Astrocyte of the cerebellum (primary cell): ENCODE results near the gene ATP11A.

Experiments used
- DNase-seq: peaks from one replicate; pipeline ENCODE4 v3.0.0-alpha.2; 2011; ENCODE audit warnings: low read depth
- H3K4me3 ChIP-seq: 2 replicates; pipeline ENCODE4 v1.5.1; 2011; ENCODE audit warnings: mild to moderate bottlenecking, low read depth, low read length, moderate library complexity
- in situ Hi-C: cut with HindIII; loops from 2 replicates; pipeline ENCODE4 v1.10.0; 2017; ENCODE audit warnings: low sequenced_read_pairs
- TF ChIP-seq, protein P1 (sequence below): IDR thresholded peaks from 2 replicates; pipeline ENCODE4 v1.5.1; 2012; ENCODE audit warnings: low read length, low read depth, moderate library complexity, mild to moderate bottlenecking; ENCODE audit errors: missing control alignments

ATP11A gene

DNA sequence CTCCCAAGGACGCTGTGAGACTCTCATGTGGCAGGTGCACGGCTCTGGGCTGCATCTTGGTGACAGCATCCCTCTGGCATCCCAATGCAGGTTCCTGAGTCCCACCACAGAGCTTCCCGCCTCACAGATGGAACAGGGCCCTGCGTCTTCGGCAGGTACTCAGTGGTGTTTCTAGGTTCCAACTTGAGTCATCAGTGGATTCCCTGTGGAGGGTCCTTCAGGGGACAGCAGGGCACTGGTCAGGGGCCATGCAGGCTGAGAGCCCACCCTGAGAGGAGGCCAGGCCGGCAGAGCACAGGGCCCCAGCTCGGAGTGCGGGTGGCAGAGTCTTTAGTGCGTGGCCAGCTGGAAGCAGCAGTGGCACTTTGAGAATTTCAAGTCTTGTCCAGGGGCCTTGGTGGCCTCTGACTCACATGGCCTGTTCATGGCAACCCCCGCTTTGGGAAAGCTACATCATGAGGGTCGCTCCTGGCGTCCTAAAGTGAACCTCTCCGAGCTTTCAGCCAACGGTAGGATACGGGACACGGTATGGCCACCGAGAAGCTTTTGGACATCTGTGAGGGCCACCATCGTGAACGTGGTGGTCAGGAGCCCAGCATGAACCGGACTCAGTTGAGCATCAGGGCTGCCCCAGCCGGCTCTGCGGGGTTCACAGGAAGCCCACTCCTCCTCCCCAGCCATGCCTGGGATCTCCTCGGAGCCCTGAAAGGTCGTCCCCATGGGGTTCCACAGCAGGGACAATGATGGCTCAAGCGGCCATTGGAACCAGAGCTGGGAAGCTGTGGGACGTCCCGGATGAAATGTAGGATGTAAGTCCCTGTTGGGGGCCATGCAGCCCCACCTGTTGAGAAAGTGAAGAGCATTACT, 207.1 kb downstream of the ATP11A start:
- no peak for DNase-seq
- no peak overlapping the region for H3K4me3 ChIP-seq
- TF ChIP-seq, protein P1, sequence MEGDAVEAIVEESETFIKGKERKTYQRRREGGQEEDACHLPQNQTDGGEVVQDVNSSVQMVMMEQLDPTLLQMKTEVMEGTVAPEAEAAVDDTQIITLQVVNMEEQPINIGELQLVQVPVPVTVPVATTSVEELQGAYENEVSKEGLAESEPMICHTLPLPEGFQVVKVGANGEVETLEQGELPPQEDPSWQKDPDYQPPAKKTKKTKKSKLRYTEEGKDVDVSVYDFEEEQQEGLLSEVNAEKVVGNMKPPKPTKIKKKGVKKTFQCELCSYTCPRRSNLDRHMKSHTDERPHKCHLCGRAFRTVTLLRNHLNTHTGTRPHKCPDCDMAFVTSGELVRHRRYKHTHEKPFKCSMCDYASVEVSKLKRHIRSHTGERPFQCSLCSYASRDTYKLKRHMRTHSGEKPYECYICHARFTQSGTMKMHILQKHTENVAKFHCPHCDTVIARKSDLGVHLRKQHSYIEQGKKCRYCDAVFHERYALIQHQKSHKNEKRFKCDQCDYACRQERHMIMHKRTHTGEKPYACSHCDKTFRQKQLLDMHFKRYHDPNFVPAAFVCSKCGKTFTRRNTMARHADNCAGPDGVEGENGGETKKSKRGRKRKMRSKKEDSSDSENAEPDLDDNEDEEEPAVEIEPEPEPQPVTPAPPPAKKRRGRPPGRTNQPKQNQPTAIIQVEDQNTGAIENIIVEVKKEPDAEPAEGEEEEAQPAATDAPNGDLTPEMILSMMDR: no peak
- in situ Hi-C loops: no loop called here

DNA sequence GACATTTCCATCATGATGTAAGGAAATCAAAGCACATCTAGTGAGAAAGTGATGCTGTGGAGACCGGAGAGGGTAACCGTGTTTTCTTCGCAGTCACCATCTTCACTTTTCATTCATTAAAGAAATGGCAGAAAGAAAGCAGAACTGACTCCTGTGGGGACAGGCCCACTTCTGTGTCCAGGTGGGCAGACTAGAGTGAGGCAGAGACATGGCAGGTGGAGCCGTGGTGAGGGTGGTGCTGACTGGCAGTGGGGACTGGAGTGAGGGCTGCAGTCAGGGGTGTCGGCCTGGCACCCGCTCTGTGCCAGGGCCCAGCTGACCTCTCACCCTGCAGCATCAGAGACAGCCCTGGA, 207.7 kb downstream of the ATP11A start:
- no peak for DNase-seq
- TF ChIP-seq, protein P1: no peak
- no peak overlapping the region for H3K4me3 ChIP-seq
- in situ Hi-C loops: no loop called here

DNA sequence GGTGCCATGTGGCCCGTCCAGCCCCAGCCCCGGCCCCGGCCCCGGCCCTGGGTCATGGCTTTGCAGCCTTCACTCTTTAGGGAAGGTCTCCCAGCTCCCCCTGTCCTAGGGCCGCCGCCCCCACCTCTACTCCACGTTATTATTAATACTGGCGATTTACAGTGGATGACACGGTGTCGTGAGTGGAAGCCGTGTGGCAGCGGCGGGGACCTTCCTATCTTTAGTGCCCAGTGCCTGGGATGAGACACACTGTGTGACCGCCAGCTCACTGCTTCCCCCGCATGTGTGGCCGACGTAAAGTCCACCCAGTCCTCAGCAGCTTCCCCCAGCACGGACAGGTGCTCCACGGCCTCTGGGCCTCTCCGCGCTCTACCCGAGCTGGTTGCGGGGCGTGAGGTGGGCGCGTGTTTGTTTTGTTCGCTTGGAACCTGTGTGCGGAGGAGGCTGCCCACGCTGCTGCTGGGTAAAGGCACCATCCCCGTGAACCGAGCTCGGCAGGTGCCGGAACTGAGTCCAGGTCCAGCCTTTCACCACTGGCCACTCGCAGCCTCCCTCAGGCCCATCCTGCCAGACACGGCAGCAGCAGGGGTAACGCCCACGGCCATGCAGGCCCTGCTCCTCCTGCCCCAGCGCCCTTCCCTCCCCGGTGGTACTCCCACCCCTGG, 208.2 kb downstream of the ATP11A start:
- H3K4me3 ChIP-seq: no peak overlapping the region
- in situ Hi-C loops: no loop called here
- TF ChIP-seq, protein P1: no peak
- DNase-seq: no peak

DNA sequence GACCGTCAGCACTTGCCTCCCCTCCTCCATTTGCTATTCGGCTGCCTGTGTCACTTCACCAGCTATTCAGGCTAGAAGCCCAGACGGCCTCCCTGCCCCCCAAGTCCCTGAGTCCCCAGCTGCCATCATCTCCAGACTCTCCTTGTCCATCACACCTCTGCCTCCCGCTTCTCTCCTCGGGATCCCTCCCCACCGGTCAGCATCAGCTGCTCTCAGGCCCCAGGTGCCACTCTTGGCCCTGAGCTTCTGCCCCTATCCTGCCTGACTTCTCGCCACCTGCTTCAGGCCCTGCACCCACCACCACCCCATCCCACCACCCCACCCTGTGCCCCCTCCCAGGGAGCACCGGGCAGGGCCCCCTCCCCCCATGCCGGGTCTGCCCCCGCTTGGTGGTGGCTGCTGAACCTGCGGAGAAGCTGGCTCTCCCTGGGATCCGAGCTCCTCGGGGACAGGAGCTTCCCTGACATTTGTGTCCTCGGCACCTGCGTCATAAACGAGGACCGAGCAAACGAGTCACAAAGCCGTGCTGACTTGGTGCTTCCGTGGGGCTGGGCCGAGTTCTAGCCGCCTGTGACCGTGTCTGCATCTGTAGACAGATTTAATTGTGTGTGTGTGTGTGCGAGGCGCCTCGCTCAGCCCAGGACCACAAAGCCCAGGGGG, 208.9 kb downstream of the ATP11A start:
- H3K4me3 ChIP-seq: no peak overlapping the region
- TF ChIP-seq, protein P1: no peak
- no peak for DNase-seq
- in situ Hi-C loops: no loop called here

DNA sequence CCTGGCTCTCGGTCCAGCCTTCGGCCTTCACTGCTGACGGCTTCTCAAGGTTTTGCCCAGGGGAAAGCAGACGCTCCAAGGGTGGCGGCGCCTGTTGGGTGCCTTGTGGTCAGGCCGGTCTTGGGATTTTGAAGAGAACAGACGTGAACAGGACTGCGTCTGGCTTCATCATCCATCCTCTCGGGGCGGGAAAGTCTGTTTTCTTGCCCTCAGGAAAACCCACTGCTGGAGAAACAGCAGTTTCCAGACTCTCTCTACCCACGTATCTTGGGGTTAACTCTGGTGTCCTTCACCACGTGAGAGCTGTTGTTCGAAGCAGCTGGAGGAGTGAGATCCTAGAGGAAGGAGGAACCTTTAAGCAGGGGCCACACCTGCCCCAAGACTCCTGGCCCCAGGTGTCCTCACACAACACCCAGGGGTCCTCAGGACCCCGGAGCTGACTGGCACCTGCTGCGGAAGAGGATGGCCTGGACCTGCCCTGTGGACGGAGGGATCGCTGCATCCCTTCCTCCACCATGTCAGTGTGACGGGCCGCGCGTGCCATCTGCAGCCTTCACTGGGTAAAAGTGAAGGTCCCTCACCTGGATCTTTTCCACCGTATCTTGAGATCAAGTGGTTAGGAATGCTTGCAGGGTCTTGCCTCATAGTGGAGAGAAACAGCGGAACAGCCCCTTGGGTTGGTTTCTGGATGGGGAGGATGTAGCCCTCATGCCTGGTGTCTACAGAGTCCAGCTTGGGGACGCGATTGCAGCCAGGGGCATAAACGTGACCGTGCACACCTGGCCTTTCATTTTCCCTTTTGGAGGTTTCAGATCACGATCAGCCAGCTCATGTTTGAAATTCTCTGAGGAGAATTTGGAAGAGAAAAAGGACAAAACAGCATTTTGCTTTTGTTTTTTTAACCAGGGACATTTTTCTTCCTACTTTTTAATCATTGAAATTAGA, 209.7 kb downstream of the ATP11A start:
- DNase-seq: no peak
- no peak overlapping the region for H3K4me3 ChIP-seq
- in situ Hi-C loops: no loop called here
- TF ChIP-seq, protein P1: no peak

DNA sequence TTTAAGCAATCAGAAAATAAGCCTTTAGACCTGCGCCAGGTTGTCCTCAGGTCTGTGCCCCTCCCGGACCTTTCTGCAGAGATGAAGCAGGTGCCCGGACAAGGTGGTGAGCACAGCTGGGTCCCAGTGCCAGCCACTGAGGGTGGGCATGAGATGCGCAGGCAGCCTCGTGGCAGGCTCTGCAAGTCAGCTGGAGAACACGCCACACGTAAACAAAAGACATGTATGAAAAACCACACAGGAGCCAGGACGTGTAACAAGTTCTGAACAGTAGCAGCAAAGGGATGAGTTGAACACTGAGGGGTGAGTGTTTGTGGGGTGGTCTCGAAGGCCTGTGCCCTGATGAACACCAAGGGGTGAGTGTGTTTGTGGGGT, 210.4 kb downstream of the ATP11A start:
- no peak overlapping the region for H3K4me3 ChIP-seq
- DNase-seq: no peak
- TF ChIP-seq, protein P1: no peak
- in situ Hi-C loops: no loop called here
